ENCODE results near the gene RFTN2.

- no peak for TF ChIP-seq CTCF (conservative IDR thresholded peaks at IDR 0.05; ENCODE audit: low read depth in 2 of 2)
- TF ChIP-seq, protein P1, sequence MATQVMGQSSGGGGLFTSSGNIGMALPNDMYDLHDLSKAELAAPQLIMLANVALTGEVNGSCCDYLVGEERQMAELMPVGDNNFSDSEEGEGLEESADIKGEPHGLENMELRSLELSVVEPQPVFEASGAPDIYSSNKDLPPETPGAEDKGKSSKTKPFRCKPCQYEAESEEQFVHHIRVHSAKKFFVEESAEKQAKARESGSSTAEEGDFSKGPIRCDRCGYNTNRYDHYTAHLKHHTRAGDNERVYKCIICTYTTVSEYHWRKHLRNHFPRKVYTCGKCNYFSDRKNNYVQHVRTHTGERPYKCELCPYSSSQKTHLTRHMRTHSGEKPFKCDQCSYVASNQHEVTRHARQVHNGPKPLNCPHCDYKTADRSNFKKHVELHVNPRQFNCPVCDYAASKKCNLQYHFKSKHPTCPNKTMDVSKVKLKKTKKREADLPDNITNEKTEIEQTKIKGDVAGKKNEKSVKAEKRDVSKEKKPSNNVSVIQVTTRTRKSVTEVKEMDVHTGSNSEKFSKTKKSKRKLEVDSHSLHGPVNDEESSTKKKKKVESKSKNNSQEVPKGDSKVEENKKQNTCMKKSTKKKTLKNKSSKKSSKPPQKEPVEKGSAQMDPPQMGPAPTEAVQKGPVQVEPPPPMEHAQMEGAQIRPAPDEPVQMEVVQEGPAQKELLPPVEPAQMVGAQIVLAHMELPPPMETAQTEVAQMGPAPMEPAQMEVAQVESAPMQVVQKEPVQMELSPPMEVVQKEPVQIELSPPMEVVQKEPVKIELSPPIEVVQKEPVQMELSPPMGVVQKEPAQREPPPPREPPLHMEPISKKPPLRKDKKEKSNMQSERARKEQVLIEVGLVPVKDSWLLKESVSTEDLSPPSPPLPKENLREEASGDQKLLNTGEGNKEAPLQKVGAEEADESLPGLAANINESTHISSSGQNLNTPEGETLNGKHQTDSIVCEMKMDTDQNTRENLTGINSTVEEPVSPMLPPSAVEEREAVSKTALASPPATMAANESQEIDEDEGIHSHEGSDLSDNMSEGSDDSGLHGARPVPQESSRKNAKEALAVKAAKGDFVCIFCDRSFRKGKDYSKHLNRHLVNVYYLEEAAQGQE (IDR thresholded peaks at IDR 0.05; ENCODE audit: unreplicated experiment), result no peak
- TF ChIP-seq EZH2phosphoT487 (IDR thresholded peaks at IDR 0.05; ENCODE audit: unreplicated experiment), result no peak
Measured at GRCh38 chr2:197548582-197548981, 126.8 kb downstream of the RFTN2 start.

All from GM23338 (cell line).